NCI-H524 (cell line): ENCODE results near the gene RHBDL1.

Source experiments
- DNase-seq, 2 experiments: peaks; one replicate each; lab custom pipeline; 2025; lab: John Stamatoyannopoulos, UW

The RHBDL1 gene

DNA sequence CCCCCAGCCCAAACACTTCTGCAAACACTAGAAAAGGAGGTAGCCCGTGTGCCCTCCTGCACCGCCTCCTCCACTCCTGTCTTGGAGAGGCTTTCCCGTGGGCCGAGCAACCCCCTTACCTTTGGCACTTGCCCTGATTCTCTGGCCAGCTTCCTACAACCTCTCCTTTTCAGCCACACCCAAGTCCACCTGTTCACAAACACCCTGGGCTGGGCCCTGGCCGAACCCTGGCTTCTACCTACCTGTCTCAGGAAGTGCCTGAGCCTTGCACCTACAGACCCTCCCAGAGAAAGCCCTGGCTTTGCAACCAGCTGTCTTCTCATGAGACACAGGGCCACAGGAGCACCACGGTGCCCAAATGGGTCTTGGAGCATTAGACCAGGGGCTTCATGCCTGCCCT is 43.5 kb downstream of the RHBDL1 start:
- no peak for DNase-seq

DNA sequence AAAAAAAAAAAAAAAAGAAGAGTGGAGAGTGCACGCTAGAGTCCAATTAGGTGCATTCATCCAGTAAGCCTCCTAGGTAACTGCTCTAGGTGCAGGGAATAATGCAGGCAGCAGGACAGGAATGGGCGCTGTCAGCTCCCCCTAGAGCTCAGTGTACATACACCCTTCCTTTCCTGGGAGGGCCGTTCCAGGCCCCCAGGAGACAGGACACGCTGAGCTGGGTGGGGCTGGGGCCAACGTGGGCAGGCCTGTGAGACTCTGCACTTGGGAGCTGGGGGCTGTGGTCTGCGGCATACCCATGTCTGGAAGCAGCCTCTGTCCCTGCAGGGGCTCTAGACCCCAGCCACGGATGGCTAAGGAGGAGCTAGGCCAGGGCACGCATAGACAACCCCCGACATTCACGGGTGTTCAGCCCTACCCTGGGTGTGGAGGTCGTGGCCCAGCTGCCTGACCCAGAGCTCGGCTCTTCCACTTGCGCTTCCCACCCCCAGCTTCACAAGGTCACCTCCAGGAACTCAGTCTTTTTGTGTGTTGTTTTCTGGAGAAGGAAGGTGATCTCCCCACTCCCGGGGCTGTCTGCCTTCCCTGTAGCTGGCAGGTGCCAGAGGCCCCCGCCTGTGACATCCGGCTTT is 44.5 kb downstream of the RHBDL1 start:
- peak in 1 of 2 experiments; percentile 58 for DNase-seq

DNA sequence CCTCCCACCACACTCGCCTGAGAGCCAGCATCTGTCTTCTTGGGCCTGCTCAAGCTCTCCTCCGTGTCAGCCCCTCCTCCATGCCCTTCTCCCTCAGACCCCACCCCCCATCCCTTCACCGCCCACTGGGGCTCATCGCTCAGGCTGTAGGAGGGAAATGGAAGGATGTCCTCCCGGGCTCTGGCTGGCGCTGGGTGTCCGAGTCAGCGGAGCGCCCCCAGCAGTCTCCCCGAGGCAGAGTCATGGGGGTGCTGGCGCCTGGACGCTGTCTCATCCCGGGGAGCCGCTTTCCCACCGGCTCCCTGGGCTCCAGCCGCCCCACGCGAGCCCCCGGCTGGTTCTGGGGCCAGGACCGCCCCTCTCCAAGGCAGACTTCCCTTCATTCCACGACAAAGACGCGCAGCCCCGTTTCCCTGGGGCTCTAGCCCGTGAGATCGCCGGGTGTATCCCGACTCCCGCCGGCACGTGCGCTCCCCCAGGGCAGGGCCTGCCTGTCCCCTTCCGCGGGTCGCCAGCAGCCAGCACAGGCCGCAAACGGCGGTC is 45.0 kb downstream of the RHBDL1 start:
- DNase-seq = peak; percentile 85 to 93

DNA sequence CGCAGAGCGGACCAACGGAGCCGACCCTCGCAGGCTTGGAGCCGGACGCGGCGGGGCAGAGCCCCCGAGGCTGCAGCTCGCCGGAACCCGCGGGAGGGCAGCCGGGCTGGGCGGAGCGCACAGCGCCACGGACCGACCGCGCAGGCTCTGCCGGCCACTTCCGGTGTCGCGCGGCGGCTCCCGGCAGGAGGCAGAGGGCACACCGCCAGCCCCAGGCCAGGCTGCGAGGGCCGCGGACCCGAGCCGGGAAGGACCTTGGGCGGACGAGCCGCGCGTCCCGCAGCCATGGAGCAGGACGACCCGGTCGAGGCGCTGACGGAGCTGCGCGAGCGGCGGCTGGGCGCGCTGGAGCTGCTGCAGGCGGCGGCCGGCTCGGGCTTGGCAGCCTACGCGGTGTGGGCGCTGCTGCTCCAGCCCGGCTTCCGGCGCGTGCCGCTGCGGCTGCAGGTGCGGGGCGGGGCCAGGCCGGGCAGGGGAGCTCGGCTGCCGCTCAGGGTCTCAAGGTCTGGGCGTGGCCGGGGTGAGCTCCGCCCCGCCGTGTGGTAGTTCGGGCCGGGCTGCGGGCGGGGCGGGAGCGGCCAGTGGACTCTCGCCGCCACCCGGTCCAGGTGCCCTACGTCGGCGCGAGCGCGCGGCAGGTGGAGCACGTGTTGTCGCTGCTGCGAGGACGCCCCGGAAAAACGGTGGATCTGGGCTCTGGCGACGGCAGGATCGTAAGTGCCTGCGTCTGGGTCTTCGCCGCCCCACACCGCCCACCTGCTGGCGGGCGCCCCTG is 45.7 kb downstream of the RHBDL1 start, which contains the start of gene ANTKMT:
Gene ANTKMT, plus strand, starts transcription at position 157 of the 775 bp plus-strand sequence. Its CDS starts 129 bp downstream, at position 286.
- DNase-seq = peak; percentile 53 to 86

DNA sequence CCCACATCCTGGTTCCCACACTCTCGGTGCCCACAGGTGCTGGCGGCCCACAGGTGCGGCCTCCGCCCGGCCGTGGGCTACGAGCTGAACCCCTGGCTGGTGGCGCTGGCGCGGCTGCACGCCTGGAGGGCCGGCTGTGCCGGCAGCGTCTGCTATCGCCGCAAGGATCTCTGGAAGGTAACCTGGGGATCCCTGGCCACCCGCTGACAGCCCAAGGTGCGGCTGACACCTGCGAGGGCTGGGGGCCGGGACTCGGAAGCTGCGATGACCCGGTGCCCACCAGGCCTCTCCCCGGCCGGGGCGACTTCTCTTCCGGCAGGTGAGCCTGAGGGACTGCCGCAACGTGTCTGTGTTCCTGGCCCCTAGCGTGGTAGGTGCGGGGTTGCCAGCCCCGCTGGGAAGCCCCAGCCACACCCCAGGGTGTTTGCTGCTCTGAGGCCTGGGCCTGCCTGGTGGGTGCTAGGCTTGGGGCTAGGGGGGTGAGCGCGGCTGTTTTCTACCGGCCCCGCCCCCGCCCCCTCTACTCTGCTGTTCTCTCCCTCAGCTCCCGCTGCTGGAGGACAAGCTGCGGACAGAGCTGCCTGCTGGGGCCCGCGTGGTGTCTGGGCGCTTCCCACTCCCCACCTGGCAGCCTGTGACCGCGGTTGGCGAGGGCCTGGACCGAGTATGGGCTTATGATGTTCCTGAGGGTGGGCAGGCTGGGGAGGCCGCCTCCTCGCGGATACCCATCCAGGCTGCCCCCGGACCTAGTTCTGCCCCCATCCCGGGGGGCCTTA is 46.5 kb downstream of the RHBDL1 start:
- DNase-seq = no peak

DNA sequence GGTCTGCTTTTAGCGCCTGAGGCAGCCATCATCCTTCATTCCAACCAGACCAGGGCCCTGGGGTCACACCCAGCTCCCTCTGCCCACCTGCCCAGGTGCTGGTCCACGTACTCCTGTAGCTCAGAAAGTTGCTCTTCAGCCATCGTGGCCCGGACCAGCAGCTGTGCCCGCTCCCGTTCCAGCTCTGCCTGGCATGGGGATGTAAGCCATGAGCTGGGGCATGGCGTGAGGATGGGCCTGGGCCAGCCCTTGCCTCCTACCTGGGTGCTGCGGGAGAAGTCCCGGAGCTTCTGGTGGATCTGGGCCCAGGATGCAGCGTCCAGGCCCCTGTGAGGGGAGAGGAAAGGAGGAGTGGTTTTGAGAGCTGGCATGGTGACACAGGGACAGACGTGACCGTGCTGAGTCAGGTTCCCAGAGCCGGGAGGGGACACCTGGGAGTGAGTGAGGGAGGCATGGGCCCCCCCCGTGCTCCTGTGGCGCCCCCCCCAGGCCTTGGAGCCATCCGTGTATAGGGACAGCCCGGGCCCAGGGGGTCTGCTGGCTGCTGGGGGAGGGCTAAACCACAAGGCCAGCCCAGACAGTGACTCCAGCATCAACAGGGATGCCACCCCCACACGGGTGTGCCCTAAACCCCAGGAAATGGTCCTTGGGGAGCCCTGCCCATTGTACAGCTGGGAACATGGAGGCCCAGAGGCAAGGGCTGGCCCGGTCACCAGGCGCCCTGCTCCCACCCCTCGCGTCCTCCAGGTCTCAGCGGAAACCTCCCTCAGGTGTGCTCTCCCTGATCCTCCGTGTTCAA is 47.6 kb downstream of the RHBDL1 start:
- DNase-seq = no peak

DNA sequence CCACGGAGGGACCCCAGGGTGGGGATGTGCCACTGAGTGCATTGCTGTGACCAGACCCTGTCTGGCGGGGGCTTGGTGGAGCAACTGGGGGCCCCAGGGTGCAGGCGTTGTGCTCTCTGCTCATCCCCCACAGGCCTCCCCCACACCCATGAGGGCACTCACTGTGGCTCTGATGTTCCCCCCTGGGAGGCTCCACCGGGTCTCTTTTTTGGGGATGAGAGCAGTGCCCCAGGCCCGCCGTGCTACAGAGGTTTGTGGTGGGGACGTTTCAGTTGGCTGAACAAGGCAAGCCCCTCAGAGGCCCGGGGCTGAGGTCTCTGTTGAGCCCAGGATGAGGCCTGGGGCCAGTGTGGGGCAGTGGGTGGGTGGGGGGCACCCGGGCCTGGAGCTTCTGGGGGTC is 48.2 kb downstream of the RHBDL1 start:
- no peak for DNase-seq

DNA sequence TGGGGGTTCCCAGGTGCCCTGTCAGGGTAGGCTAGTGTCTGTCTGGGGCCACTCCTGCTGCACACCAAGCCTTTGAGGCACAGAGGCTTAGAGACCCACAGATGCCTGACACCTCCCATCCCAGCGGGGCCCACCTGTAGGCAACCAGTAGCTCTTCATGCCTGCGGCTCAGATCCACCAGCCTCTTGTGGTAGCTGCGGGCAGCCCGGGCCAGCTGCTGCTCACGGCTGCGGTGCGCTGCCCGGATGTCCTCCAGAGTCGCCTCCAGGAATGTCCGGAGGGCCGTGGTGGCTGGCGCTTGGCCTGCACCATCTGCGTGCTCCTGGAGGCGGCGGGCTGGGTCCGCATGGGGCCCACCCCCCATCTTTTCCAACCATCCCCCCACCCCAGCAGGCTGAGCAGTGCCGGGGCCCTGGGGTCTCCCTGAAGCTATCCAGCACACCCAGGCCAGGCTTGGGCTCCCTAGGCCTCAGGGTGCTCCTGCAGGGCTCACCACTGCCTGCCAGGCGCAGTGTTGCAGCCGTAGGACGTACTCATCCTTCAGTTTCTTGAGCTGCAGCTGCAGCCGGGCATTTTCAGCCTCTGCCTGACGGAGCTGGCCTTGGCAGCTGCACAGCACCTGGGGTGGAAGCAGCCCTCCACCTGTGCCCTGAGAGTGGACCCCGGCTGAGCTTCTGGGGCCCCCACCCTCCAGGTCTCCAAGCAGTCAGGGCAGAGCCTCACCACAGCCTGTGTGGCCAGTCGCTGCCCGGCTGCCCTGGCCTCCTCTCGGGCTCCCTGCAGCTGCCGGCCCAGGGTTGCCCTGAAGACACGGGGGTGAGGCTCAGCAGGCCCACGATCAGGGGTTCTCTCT is 48.9 kb downstream of the RHBDL1 start:
- DNase-seq = no peak

DNA sequence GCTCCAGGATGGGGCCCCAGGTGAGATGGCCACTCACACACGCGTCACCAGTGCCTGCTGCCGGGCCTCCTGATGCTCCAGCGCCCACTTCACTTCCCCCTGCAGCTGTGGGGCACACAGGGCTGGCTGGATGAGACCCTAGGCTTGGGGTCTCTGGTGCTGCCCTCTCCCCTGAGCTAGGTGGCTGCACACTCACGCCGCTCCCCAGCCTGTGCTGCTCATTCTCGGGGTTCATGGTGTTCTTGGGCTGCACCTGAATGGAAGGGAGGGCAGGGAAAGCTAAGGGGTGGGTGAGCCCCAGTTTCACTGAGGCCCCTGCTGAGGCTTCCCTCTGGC is 49.5 kb downstream of the RHBDL1 start:
- no peak for DNase-seq

DNA sequence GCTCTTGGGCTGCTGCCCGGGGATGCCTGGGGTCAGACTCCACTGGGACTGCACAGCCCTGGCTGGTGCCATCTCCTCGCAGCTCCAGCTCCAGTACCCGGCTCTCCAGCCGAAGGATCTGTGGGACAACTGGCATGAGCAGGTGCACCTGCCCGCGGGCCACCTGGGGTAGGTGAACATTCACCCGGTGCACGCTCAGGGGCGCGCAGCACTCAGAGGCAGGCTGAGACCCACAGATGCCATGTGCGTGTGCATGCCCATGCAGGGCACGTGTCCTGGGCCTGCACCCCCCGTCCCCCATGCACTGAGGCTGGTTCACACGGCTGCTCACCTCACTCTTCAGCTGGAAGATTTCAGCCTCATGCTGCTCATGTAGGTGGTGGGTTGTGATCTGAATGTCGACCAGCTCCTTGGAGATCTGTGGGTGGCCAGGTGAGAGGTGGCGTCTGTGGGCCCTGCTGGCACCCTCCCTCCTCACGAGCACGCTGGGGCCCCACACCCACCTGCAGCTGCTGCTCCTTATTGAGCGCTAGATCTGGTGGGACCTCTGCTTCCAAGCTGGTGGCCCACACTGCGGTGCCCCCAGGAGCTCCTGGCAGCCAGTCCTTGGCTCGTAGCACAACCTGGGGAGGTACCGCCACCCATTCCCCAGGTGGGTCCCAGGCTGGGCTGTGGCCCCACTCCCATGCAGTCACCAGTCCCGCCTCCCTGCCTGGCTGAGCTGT is 50.2 kb downstream of the RHBDL1 start:
- no peak for DNase-seq

DNA sequence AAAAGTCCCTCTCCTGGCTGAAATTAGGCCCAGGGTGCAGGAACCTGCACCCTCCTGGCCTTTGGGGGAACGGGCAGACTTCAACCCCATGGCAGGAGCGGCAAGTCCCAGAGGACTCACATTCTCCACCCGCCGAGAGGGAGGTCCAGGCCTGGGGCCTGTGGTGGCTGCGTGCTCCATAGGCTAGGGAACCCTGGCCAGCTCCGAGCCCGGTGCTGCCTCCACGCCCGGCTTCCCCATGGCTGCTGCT is 50.6 kb downstream of the RHBDL1 start:
- no peak for DNase-seq

DNA sequence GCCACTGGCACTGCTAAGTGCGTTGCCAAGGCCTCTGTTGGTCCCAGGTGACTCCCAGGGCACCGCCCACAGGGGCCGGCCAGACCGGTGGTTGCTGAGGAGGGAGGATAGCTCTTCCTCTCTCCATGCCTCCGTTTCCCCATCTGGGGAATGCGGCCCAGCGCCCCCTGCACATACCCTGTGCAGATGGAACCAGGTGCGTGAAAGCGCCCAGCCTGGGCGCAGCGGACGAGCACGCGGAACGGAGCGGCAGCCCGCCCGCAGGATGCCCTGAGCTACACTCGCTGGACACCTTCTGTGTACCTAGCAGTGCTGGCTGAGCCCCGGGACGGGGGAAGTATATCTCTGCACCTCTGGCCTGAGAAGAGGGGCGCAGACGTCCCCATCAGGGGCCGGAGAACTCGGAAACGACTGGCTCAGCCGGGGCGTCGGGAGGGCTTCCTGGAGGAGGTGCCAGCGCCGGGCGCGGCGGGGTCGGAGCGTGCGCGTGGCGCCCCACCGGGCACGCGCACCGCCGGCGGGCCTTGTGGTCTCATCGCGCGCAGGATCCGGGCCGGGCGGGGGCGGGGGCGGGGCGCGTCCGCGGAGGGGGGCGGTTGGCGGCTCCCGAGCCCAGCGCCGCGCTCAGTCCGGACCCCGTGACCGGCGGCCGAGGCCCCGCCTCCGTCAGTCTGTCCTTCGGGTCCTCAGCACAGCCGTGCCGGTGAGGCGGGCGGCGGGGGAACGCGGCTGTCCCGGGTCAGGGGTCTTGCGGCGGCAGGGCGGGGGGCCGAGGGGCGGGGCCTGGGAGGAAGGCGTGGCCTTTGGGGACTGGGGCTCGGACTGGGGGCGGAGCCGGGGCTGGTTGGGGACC is 51.2 kb downstream of the RHBDL1 start, which contains the start of the genes CCDC78 and HAGHL:
Gene CCDC78, minus strand, starts transcription at position 6 of the 853 bp plus-strand sequence. CDS start 76 bp downstream, outside the sequence.
Gene HAGHL, plus strand, starts transcription at position 669 of the 853 bp plus-strand sequence. CDS start 404 bp downstream, outside the sequence.
- peak; percentile 42 to 76 for DNase-seq

DNA sequence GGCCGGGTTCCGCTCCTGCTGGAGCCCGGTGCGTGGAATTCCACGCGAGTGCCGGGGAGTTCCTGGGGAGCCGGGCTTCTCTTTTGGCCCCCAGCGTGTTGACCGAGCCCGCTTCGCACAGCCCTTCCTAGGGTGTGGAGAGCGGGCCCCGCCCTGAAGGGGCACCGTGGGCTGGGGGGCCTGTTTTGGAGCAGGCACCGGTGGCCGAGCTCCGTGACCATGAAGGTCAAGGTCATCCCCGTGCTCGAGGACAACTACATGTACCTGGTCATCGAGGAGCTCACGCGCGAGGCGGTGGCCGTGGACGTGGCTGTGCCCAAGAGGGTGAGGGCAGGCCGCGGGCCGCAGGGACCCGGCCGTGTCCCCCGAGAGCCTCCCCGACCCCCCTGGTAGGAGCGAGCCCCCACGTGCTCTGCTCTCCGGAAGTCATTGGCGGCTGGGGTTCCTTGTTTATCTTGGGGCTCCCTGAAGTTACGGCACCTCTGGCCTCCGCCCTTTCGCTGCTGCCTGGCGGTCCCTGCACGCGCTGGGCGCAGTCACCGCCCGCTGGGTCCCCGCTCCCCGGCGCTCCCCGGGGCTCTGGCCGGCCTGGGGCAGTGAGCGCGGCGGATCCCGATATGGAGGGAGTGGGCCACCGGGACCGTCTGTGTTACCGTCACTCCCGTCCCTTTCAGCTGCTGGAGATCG is 52.0 kb downstream of the RHBDL1 start:
- no peak for DNase-seq
